A549 (cell line): ENCODE data around the gene FBXO38. TPM values are rescaled to one million over a fixed set of nuclear protein-coding genes. Genes with fewer than 3 reads are reported as not detected.

Experiments
- ATAC-seq, 2 experiments: fragments of 200-7000 bp in 1 of 2; fragments of >200 bp in 1 of 2; cut with Nextera tagmentation in 1 of 2; cut with Tn5 transposase in 1 of 2; 3 replicates each; pipeline versions ENCODE4 v1.8.0 to v1.9.1; 2018 to 2020; ENCODE audit warnings: mild to moderate bottlenecking in 1 of 2, moderate library complexity in 1 of 2
- CTCF ChIA-PET: fragments of 300-600 bp; sonication (Branson Sonifier 250); formaldehyde crosslinking; extraction: SDS; loops from one replicate; lab custom pipeline; 2021; ENCODE audit warnings: antibody characterized with exemption, inconsistent platforms; lab: Yijun Ruan, JAX
- POLR2A ChIA-PET: fragments of 350-600 bp; formaldehyde crosslinking; extraction: SDS; loops from one replicate; lab custom pipeline; 2021; ENCODE audit warnings: antibody characterized with exemption, inconsistent platforms; lab: Yijun Ruan, JAX
- DNase-seq, 2 experiments: peaks; one replicate each; pipeline versions ENCODE4 v3.0.0 to v3.0.0-alpha.2; 2011 to 2016; ENCODE audit warnings: low read depth in 1 of 2, low spot score in 1 of 2
- FAIRE-seq: peaks from 2 replicates; lab custom pipeline; 2011; peaks lifted over from hg19 to GRCh38; lab: Jason Lieb, UNC
- H3K27ac ChIP-seq, 2 experiments: fragments of >200 bp; sonication (Bioruptor Twin); formaldehyde crosslinking; 3 replicates each; pipeline ENCODE4 v1.5.1; 2016 to 2017
- H3K4me1 ChIP-seq: fragments of >200 bp; sonication (Bioruptor Twin); formaldehyde crosslinking; 3 replicates; pipeline ENCODE4 v1.6.1; 2016
- H3K4me2 ChIP-seq: fragments of >200 bp; sonication (Bioruptor Twin); formaldehyde crosslinking; 3 replicates; pipeline ENCODE4 v1.6.1; 2016
- H3K4me3 ChIP-seq: fragments of >200 bp; sonication (Bioruptor Twin); formaldehyde crosslinking; 3 replicates; pipeline ENCODE4 v1.5.1; 2016
- H3K9me3 ChIP-seq: fragments of >200 bp; sonication (Bioruptor Twin); formaldehyde crosslinking; 3 replicates; pipeline ENCODE4 v1.6.1; 2016
- ATOH8 ChIP-seq: fragments of 250-450 bp; sonication (Bioruptor Pico); IDR thresholded peaks from 2 replicates; pipeline ENCODE4 v1.5.0; 2020; ENCODE audit warnings: low read depth, mild to moderate bottlenecking, moderate library complexity
- CBX2 ChIP-seq: fragments of 200-600 bp; sonication (generic); IDR thresholded peaks from 2 replicates; pipeline ENCODE4 v1.6.1; 2016; ENCODE audit warnings: low read depth, mild to moderate bottlenecking, borderline replicate concordance
- CHD2 ChIP-seq: fragments of 150-350 bp; IDR thresholded peaks from 2 replicates; pipeline ENCODE4 v1.6.1; 2014; ENCODE audit warnings: low read length; ENCODE audit not compliant: partially characterized antibody
- CHD4 ChIP-seq: fragments of 200-600 bp; sonication (generic); IDR thresholded peaks from 2 replicates; pipeline ENCODE4 v1.6.1; 2016; ENCODE audit warnings: antibody characterized with exemption, mild to moderate bottlenecking, borderline replicate concordance
- CTCF ChIP-seq: fragments of >200 bp; sonication (Bioruptor Twin); formaldehyde crosslinking; IDR thresholded peaks from 3 replicates; pipeline ENCODE4 v1.5.1; 2016
- FOXS1 ChIP-seq: fragments of 250-450 bp; sonication (Bioruptor Pico); IDR thresholded peaks from 2 replicates; pipeline ENCODE4 v1.5.0; 2020; ENCODE audit warnings: mild to moderate bottlenecking, moderate library complexity
- GATA3 ChIP-seq: IDR thresholded peaks from 2 replicates; pipeline ENCODE4 v1.6.1; 2012; ENCODE audit warnings: borderline replicate concordance
- HDAC2 ChIP-seq: fragments of 200-600 bp; sonication (generic); IDR thresholded peaks from 2 replicates; pipeline ENCODE4 v1.6.1; 2016
- HES2 ChIP-seq: fragments of >200 bp; sonication (Bioruptor Twin); formaldehyde crosslinking; IDR thresholded peaks from 2 replicates; pipeline ENCODE4 v1.6.1; 2016
- KDM1A ChIP-seq: fragments of 200-600 bp; sonication (generic); IDR thresholded peaks from 2 replicates; pipeline ENCODE4 v1.6.1; 2016; ENCODE audit warnings: low read depth, mild to moderate bottlenecking
- MAFK ChIP-seq: fragments of 450-650 bp; IDR thresholded peaks from 2 replicates; pipeline ENCODE4 v1.6.1; 2014; ENCODE audit not compliant: partially characterized antibody
- MAX ChIP-seq: IDR thresholded peaks from 2 replicates; pipeline ENCODE4 v1.6.1; 2012
- MAZ ChIP-seq: fragments of 150-350 bp; IDR thresholded peaks from 2 replicates; pipeline ENCODE4 v1.6.1; 2014; ENCODE audit warnings: antibody characterized with exemption, low read depth, low read length, borderline replicate concordance
- NR3C1 ChIP-seq: fragments of >200 bp; sonication (Bioruptor Twin); formaldehyde crosslinking; IDR thresholded peaks from 3 replicates; pipeline ENCODE4 v1.6.1; 2017
- PBX3 ChIP-seq: IDR thresholded peaks from 2 replicates; pipeline ENCODE4 v1.6.1; 2012
- PHF8 ChIP-seq: fragments of 200-600 bp; sonication (generic); IDR thresholded peaks from 2 replicates; pipeline ENCODE4 v1.6.1; 2016; ENCODE audit warnings: low read depth, mild to moderate bottlenecking, antibody characterized with exemption, moderate library complexity, borderline replicate concordance
- RAD21 ChIP-seq, 2 experiments: fragments of >200 bp in 1 of 2; sonication (Bioruptor Twin) in 1 of 2; formaldehyde crosslinking in 1 of 2; IDR thresholded peaks in 1 of 2; conservative IDR thresholded peaks in 1 of 2; 2 replicates in 1 of 2; 3 replicates in 1 of 2; pipeline ENCODE4 v1.6.1; 2012 to 2018; ENCODE audit warnings: inconsistent platforms in 1 of 2
- RARB ChIP-seq: fragments of 250-450 bp; sonication (Bioruptor Pico); IDR thresholded peaks from 2 replicates; pipeline ENCODE4 v1.8.0; 2021; ENCODE audit warnings: mild to moderate bottlenecking, moderate library complexity
- RCOR1 ChIP-seq: fragments of 150-350 bp; IDR thresholded peaks from 2 replicates; pipeline ENCODE4 v1.6.1; 2014; ENCODE audit warnings: antibody characterized with exemption, low read length, low read depth
- RFX5 ChIP-seq: fragments of 450-650 bp; IDR thresholded peaks from 2 replicates; pipeline ENCODE4 v1.7.1; 2014; ENCODE audit warnings: antibody characterized with exemption, mild to moderate bottlenecking, moderate library complexity
- USF2 ChIP-seq: fragments of 450-650 bp; IDR thresholded peaks from 2 replicates; pipeline ENCODE4 v1.6.1; 2014; ENCODE audit warnings: antibody characterized with exemption
- ZC3H11A ChIP-seq: fragments of 450-650 bp; IDR thresholded peaks from 2 replicates; pipeline ENCODE4 v1.6.1; 2014; ENCODE audit warnings: antibody characterized with exemption, mild to moderate bottlenecking
- ZFP36 ChIP-seq: fragments of 450-650 bp; IDR thresholded peaks from 2 replicates; pipeline ENCODE4 v1.6.1; 2014; ENCODE audit warnings: borderline replicate concordance; ENCODE audit not compliant: partially characterized antibody
- ZSCAN20 ChIP-seq: fragments of 250-450 bp; sonication (Bioruptor Pico); IDR thresholded peaks from 2 replicates; pipeline ENCODE4 v1.8.0; 2022; ENCODE audit warnings: mild to moderate bottlenecking, moderate library complexity
- WGBS: methylation state at CpG from one replicate; pipeline ENCODE4 v1.1.6; 2017; ENCODE audit errors: missing lambda C conversion rate; 5-methylcytosine and 5-hydroxymethylcytosine counted together
- polyA plus RNA-seq, 4 experiments: library from polyadenylated mRNA; depleted of rRNA in 3 of 4; stranded (reverse); fragments of >200 nt; fragmentation: RNase III in 1 of 4; extraction: RNeasy Plus Mini Kit Qiagen cat#74134 plus additional on column Dnase treatment in 1 of 4; gene quantifications; 2 replicates in 3 of 4; 3 replicates in 1 of 4; pipeline ENCODE4 v1.2.3, GENCODE V29; 2011 to 2017

The FBXO38 gene
- polyA plus RNA-seq, 2 of the 4 experiments (the other 2 are of a cell fraction) = 15.8 to 33.2 TPM

- H3K27ac ChIP-seq = no peak overlapping the region
- TF ChIP-seq RCOR1 = no peak
- no peak for TF ChIP-seq MAFK
- no peak for TF ChIP-seq MAX
- no peak for TF ChIP-seq CHD4
- no peak for TF ChIP-seq ATOH8
- no peak for TF ChIP-seq CBX2
- TF ChIP-seq ZSCAN20 (CRISPR knock-in tag) = no peak
- TF ChIP-seq RFX5 = no peak
- no peak for TF ChIP-seq FOXS1 (CRISPR knock-in tag)
- no peak for TF ChIP-seq GATA3
- no peak for TF ChIP-seq HES2
- TF ChIP-seq NR3C1 = no peak
- no peak for TF ChIP-seq HDAC2
- no peak for TF ChIP-seq PBX3
- TF ChIP-seq PHF8 = no peak
- TF ChIP-seq CHD2 = no peak
- no peak for TF ChIP-seq RARB (CRISPR knock-in tag)
- TF ChIP-seq MAZ = no peak
- FAIRE-seq (no peak), ATAC-seq (no peak), DNase-seq (no peak)
- no peaks in the 10 kb centered on the region for H3K4me1 ChIP-seq
- H3K9me3 ChIP-seq = no peaks in the 10 kb centered on the region
- H3K4me2 ChIP-seq = no peak overlapping the region
- ChIA-PET CTCF (interaction anchor here (3.1 kb wide), 1 partner anchor 9 kb away, joined by 19 read pairs; no protein-coding TSS in a partner anchor), POLR2A (interaction anchor here (0.5 kb wide), 1 partner anchor 368 kb away, joined by 4 read pairs; no protein-coding TSS in a partner anchor)
- 11% methylated on average over 10 of the region's 10 CpGs for WGBS
- H3K4me3 ChIP-seq = no peak overlapping the region
Measured at GRCh38 chr5:148491015-148491792, 107.4 kb downstream of the FBXO38 start.

- CTCF ChIA-PET = interaction anchor here (3.1 kb wide), 1 partner anchor 9 kb away, joined by 19 read pairs; no protein-coding TSS in a partner anchor
- no peak overlapping the region for H3K27ac ChIP-seq
- FAIRE-seq = no peak
- no peak overlapping the region for H3K4me2 ChIP-seq
- POLR2A ChIA-PET = interaction anchor here (0.5 kb wide), 1 partner anchor 369 kb away, joined by 4 read pairs; no protein-coding TSS in a partner anchor
- WGBS = 47% methylated on average over 6 of the region's 6 CpGs
- TF ChIP-seq HES2 = no peak
- TF ChIP-seq PBX3 = no peak
- no peak for TF ChIP-seq KDM1A
- TF ChIP-seq USF2 = no peak
- TF ChIP-seq ZC3H11A = no peak
- no peak for TF ChIP-seq ZFP36
- TF ChIP-seq MAZ = no peak
- no peak for TF ChIP-seq RAD21 (conservative IDR thresholded peaks at IDR 0.05 in 1 of 2, IDR thresholded peaks at IDR 0.05 in 1 of 2)
- no peak for TF ChIP-seq CTCF
- no peak for DNase-seq
- ATAC-seq = no peak
- no peaks in the 10 kb centered on the region for H3K9me3 ChIP-seq
- no peaks in the 10 kb centered on the region for H3K4me1 ChIP-seq
- no peak overlapping the region for H3K4me3 ChIP-seq
Measured at GRCh38 chr5:148491793-148492184, 108.0 kb downstream of the FBXO38 start.
